Hair follicular keratinocyte (primary cell): Measurements from ENCODE around the gene ZNF691. TPM values are rescaled to one million over a fixed set of nuclear protein-coding genes. Genes with fewer than 3 reads are reported as not detected.

ENCODE experiments used
- total RNA-seq: library from RNA; depleted of rRNA; stranded (reverse); fragments of >200 nt; gene quantifications from 2 replicates; pipeline ENCODE4 v1.2.3, GENCODE V29; 2015

Gene ZNF691
- total RNA-seq, result 6.0 and 6.2 TPM in 2 replicates

GRCh38 chr1:42846257-42847110 is at the start of gene ZNF691:
ZNF691 (plus strand) TSS chr1:42846613; CDS start chr1:42849659, 3,046 bp downstream.

GRCh38 chr1:42816585-42817439 is 29.6 kb upstream of the ZNF691 start, which contains the start of the genes ERMAP and SVBP:
ERMAP (plus strand) TSS chr1:42817122; CDS start chr1:42830449, 13,327 bp downstream.
SVBP (minus strand) TSS chr1:42817397; CDS start chr1:42816544, 853 bp downstream.

Other genes with a start within 250 kb of the ZNF691 start
- gene PPIH, start 188.2 kb upstream of the ZNF691 start, total RNA-seq, result 59.0 and 89.4 TPM in 2 replicates
- 911 and 1,172 TPM in 2 replicates for gene YBX1, start 164.2 kb upstream of the ZNF691 start, total RNA-seq
- gene CLDN19, start 106.4 kb upstream of the ZNF691 start, total RNA-seq, result not detected in 2 replicates
- gene P3H1, start 79.6 kb upstream of the ZNF691 start, total RNA-seq, result 42.9 and 45.5 TPM in 2 replicates
- gene C1orf50, start 79.4 kb upstream of the ZNF691 start, total RNA-seq, result 4.2 and 6.4 TPM in 2 replicates
- not detected in 2 replicates for gene TMEM269, start 61.6 kb upstream of the ZNF691 start, total RNA-seq
- 5.5 and 11.2 TPM in 2 replicates for gene ERMAP, start 29.5 kb upstream of the ZNF691 start, total RNA-seq
- 23.0 and 24.6 TPM in 2 replicates for gene SVBP, start 29.2 kb upstream of the ZNF691 start, total RNA-seq
- gene SLC2A1, start 112.3 kb downstream of the ZNF691 start, total RNA-seq, result 509 and 629 TPM in 2 replicates